ENCODE measurements around the gene OOSP3. TPM values are rescaled to one million over a fixed set of nuclear protein-coding genes. Genes with fewer than 3 reads are reported as not detected.

OOSP3 gene, protein sequence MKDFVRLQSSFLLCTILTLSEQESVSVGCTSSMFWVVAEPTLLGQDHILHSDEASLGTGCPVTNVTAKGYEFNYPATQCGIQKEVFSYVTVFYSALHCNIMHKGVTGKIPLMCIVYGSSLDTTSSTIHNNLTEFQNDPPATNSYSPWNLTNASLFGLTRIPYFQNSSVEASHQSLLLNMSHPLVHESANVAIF
- total RNA-seq = not detected

DNA sequence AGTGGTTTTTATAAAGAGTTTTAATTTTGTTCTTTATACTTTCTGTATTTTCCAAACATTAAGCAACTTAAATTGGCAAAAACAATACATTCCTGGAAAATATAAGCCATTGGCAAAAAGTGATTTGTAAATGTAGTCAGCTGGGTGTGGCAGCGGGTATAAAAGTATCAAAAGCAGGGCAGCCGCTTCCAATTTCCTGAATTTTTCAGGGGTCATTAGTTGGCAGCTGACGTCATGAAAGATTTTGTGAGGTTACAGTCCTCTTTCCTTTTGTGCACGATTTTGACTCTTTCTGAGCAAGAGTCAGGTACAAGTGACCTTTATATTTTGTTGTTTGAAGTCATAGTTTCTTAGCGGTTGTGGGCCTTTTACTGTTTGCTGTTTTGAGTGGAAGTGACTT, at the start of gene OOSP3:
TSS of gene OOSP3 (plus strand) at position 208 of the 400 bp plus-strand sequence. CDS start at position 235, 27 bp downstream.

DNA sequence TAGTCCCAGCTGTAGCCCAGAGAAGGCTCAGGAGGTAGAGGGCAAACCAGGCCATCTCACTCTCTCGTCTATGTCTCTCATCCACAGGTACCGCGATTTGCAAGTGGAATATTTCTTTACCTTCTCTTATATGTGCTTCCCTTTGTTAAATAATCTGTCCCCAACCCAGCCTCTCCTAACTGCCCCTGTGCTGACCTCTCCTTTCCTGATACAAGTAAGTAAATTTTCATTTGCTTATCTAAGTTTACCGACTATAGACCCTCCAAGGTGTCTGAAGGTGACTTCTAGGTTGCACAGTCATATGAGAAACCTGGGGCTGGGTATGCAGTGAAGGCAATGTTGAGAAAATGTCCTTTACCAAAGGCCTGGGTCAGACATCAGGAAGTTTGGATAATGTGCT, 33.2 kb upstream of the OOSP3 start, which contains the start of gene CBLIF:
TSS of gene CBLIF (minus strand) at position 101 of the 400 bp plus-strand sequence. CDS start at position 55, 46 bp downstream.

DNA sequence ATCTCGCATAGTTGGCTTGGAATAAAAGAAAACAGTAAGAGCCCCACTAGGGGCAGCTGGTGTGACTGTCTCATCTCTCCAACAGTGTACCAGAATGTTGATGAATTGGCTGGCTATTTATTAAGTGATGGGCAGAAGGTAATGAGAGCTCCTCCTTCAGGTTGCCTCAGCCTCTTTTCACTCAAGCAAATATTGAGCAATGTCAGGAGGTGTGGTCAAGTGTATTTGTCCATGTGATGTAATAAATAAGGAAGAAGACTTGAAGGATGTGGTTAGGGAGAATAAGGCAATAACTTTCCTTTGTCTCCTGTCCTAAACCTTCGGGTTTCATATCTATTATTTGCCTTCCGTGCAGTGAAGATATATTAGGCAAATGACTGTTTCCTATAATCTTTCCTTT, 12.2 kb upstream of the OOSP3 start, which contains the start of gene TCN1:
TSS of gene TCN1 (minus strand) at position 91 of the 400 bp plus-strand sequence. CDS start at position 74, 17 bp downstream.

DNA sequence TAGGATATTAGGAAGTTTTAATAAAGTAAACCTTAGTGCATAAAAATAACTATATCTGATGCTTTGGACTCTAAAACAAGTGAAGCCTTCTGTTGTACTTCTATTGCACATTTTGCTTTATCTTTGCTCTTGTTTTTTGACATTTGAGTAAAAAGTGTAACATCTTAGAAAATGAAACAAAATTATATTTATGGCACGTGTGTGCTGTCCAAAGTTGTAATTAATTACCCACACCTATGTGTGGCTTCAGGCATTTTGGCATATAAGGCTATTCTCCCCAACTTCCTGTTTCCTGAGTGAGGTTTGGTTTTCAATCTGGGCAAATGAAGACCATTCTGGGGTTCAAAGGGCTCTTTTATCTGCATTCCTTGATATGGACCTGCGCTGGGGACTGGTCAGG, 59.5 kb downstream of the OOSP3 start, which contains the start of gene OOSP1:
TSS of gene OOSP1 (plus strand) at position 301 of the 400 bp plus-strand sequence. CDS start at position 324, 23 bp downstream.

Other genes starting within 250 kb of the OOSP3 start
- 10.6 TPM for gene PATL1, start 209.7 kb upstream of the OOSP3 start, total RNA-seq
- not detected for gene OR10V1, start 164.9 kb upstream of the OOSP3 start, total RNA-seq
- 49.5 TPM for gene STX3, start 123.4 kb upstream of the OOSP3 start, total RNA-seq
- 20.7 TPM for gene MRPL16, start 68.0 kb upstream of the OOSP3 start, total RNA-seq
- gene CBLIF, start 33.3 kb upstream of the OOSP3 start, total RNA-seq = not detected
- gene TCN1, start 12.3 kb upstream of the OOSP3 start, total RNA-seq = not detected
- not detected for gene OOSP1, start 59.6 kb downstream of the OOSP3 start, total RNA-seq
- gene OOSP4A, start 85.3 kb downstream of the OOSP3 start, total RNA-seq = not detected
- gene OOSP4B, start 138.4 kb downstream of the OOSP3 start, total RNA-seq = not detected
- gene OOSP2, start 161.6 kb downstream of the OOSP3 start, total RNA-seq = not detected
- not detected for gene MS4A3, start 177.9 kb downstream of the OOSP3 start, total RNA-seq
- not detected for gene MS4A2, start 209.9 kb downstream of the OOSP3 start, total RNA-seq